IMR-90 (cell line): ENCODE results near the gene P4HA2. TPM values are rescaled to one million over a fixed set of nuclear protein-coding genes. Genes with fewer than 3 reads are reported as not detected.

Experiments used
- ATAC-seq: fragments of 200-7000 bp; cut with Tn5 transposase; 2 replicates; pipeline ENCODE4 v1.9.1; 2020; ENCODE audit warnings: low read depth, mild to moderate bottlenecking, moderate library complexity
- BruUV-seq: library from RNA; stranded (reverse); fragments of 400-500 nt; replicated peaks from 2 replicates; lab custom pipeline; 2021; lab: Mats Ljungman, UMichigan
- CTCF ChIA-PET: fragments of 300-600 bp; formaldehyde crosslinking; extraction: SDS; loops from one replicate; lab custom pipeline; 2021; ENCODE audit warnings: antibody characterized with exemption; lab: Yijun Ruan, JAX
- POLR2A ChIA-PET: fragments of 300-600 bp; sonication (Branson Sonifier 250); formaldehyde crosslinking; loops from one replicate; lab custom pipeline; 2022; ENCODE audit warnings: antibody characterized with exemption; ENCODE audit not compliant: unreplicated experiment; lab: Charles Lee
- DNase-seq: peaks from one replicate; pipeline ENCODE4 v3.0.0; 2013
- H2AFZ ChIP-seq: replicated peaks from 2 replicates; pipeline ENCODE3; 2013; ENCODE audit warnings: low read length, mild to moderate bottlenecking; ENCODE audit not compliant: poor library complexity
- H2AK5ac ChIP-seq: 2 replicates; pipeline ENCODE4 v1.6.1; 2013; ENCODE audit warnings: low read depth, low read length, inconsistent platforms
- H2AK9ac ChIP-seq: replicated peaks from 2 replicates; pipeline ENCODE3; 2013; ENCODE audit warnings: mild to moderate bottlenecking, low read depth, low read length, moderate library complexity; ENCODE audit not compliant: poor library complexity
- H2BK120ac ChIP-seq: 2 replicates; pipeline ENCODE4 v1.6.1; 2013; ENCODE audit warnings: low read depth, low read length, inconsistent platforms
- H2BK15ac ChIP-seq: 3 replicates; pipeline ENCODE4 v1.6.1; 2013; ENCODE audit warnings: low read depth, low read length, inconsistent platforms
- H2BK20ac ChIP-seq: 2 replicates; pipeline ENCODE4 v1.6.1; 2013; ENCODE audit warnings: low read depth, mild to moderate bottlenecking, inconsistent platforms, low read length, moderate library complexity
- H2BK5ac ChIP-seq: 2 replicates; pipeline ENCODE4 v1.6.1; 2013; ENCODE audit warnings: mild to moderate bottlenecking, low read depth, low read length, inconsistent platforms; ENCODE audit not compliant: poor library complexity, severe bottlenecking
- H3K14ac ChIP-seq: replicated peaks from 2 replicates; pipeline ENCODE4 v1.6.1; 2013; ENCODE audit warnings: low read depth, low read length, inconsistent platforms
- H3K18ac ChIP-seq: 2 replicates; pipeline ENCODE4 v1.6.1; 2013; ENCODE audit warnings: low read depth, low read length, control low read depth
- H3K23ac ChIP-seq: 2 replicates; pipeline ENCODE4 v1.6.1; 2013; ENCODE audit warnings: low read depth, low read length, inconsistent platforms
- H3K27ac ChIP-seq: 2 replicates; pipeline ENCODE4 v1.5.1; 2013; ENCODE audit warnings: mild to moderate bottlenecking, control low read depth, low read length; ENCODE audit not compliant: insufficient read depth
- H3K27me3 ChIP-seq: 2 replicates; pipeline ENCODE4 v1.6.1; 2013; ENCODE audit warnings: low read length; ENCODE audit not compliant: control insufficient read depth, insufficient read depth
- H3K36me3 ChIP-seq: 2 replicates; pipeline ENCODE4 v1.6.1; 2013; ENCODE audit warnings: low read length, mixed read lengths; ENCODE audit not compliant: control insufficient read depth, insufficient read depth
- H3K4ac ChIP-seq: 2 replicates; pipeline ENCODE4 v1.6.1; 2013; ENCODE audit warnings: low read depth, low read length, inconsistent platforms
- H3K4me1 ChIP-seq: 2 replicates; pipeline ENCODE4 v1.6.1; 2013; ENCODE audit warnings: low read length, mixed read lengths; ENCODE audit not compliant: control insufficient read depth, insufficient read depth
- H3K4me2 ChIP-seq: 2 replicates; pipeline ENCODE4 v1.6.1; 2013; ENCODE audit warnings: low read depth, mild to moderate bottlenecking, control low read depth, low read length, moderate library complexity
- H3K4me3 ChIP-seq: 2 replicates; pipeline ENCODE4 v1.5.1; 2013; ENCODE audit warnings: low read depth, mild to moderate bottlenecking, control low read depth, low read length, moderate library complexity; ENCODE audit not compliant: insufficient read depth
- H3K56ac ChIP-seq: 2 replicates; pipeline ENCODE4 v1.6.1; 2013; ENCODE audit warnings: low read length, inconsistent platforms; ENCODE audit not compliant: insufficient read depth; ENCODE audit errors: extremely low read depth
- H3K79me1 ChIP-seq, 2 experiments: 2 replicates each; pipeline ENCODE4 v1.6.1; 2013; ENCODE audit warnings: low read length in 2 of 2, inconsistent platforms in 1 of 2, low read depth in 1 of 2
- H3K9ac ChIP-seq: 2 replicates; pipeline ENCODE4 v1.6.1; 2013; ENCODE audit warnings: low read depth, low read length, control low read depth
- H3K9me1 ChIP-seq: 2 replicates; pipeline ENCODE4 v1.6.1; 2013; ENCODE audit warnings: low read length, inconsistent platforms; ENCODE audit not compliant: insufficient read depth
- H3K9me3 ChIP-seq: 2 replicates; pipeline ENCODE4 v1.6.1; 2013; ENCODE audit warnings: low read length; ENCODE audit not compliant: control insufficient read depth, insufficient read depth
- H4K20me1 ChIP-seq: 2 replicates; pipeline ENCODE4 v1.6.1; 2013; ENCODE audit warnings: low read length, inconsistent platforms; ENCODE audit not compliant: insufficient read depth
- H4K5ac ChIP-seq: 2 replicates; pipeline ENCODE4 v1.6.1; 2013; ENCODE audit warnings: mild to moderate bottlenecking, low read depth, low read length, control low read depth
- H4K8ac ChIP-seq, 2 experiments: 2 replicates each; pipeline ENCODE4 v1.6.1; 2013; ENCODE audit warnings: low read depth in 2 of 2, low read length in 2 of 2, control low read depth in 1 of 2, inconsistent platforms in 1 of 2
- H4K91ac ChIP-seq: 2 replicates; pipeline ENCODE4 v1.6.1; 2013; ENCODE audit warnings: low read depth, low read length, inconsistent platforms; ENCODE audit not compliant: insufficient read depth
- CTCF ChIP-seq: conservative IDR thresholded peaks from 2 replicates; pipeline ENCODE4 v1.5.1; 2012; ENCODE audit warnings: mild to moderate bottlenecking, low read depth, low read length, improper control_type of control experiment
- FOS ChIP-seq: fragments of 150-350 bp; IDR thresholded peaks from 2 replicates; pipeline ENCODE4 v1.6.1; 2016; ENCODE audit warnings: low read depth, low read length
- MXI1 ChIP-seq: IDR thresholded peaks from 2 replicates; pipeline ENCODE4 v1.6.1; 2012; ENCODE audit warnings: low read depth, mild to moderate bottlenecking, low read length, moderate library complexity, borderline replicate concordance
- RAD21 ChIP-seq: IDR thresholded peaks from 2 replicates; pipeline ENCODE4 v1.6.1; 2012; ENCODE audit warnings: low read length, improper control_type of control experiment
- RCOR1 ChIP-seq: IDR thresholded peaks from 2 replicates; pipeline ENCODE4 v1.6.1; 2012; ENCODE audit warnings: mild to moderate bottlenecking, low read length, improper control_type of control experiment; ENCODE audit not compliant: insufficient replicate concordance
- WGBS, 2 experiments: methylation state at CpG; one replicate each; pipeline versions ENCODE4 v1.1.5 to v1.1.7; 2013; ENCODE audit warnings: missing lambda C conversion rate in 2 of 2; ENCODE audit not compliant: insufficient read length in 1 of 2; ENCODE audit errors: extremely low coverage in 2 of 2; 5-methylcytosine and 5-hydroxymethylcytosine counted together
- dilution Hi-C: fragments of 300-500 bp; cut with HindIII; formaldehyde crosslinking; loops from one replicate; pipeline ENCODE4 v1.14.3; 2018; ENCODE audit warnings: low sequenced_read_pairs; ENCODE audit not compliant: unreplicated experiment
- in situ Hi-C: fragments of 300-500 bp; cut with MboI; formaldehyde crosslinking; loops from 3 replicates; pipeline ENCODE4 v1.14.3; 2019; ENCODE audit warnings: low sequenced_read_pairs, inconsistent platforms, mixed read lengths
- intact Hi-C: fragments of 100-400 bp; cut with micrococcal nuclease; formaldehyde crosslinking; loops from 2 replicates; pipeline ENCODE4 v1.10.0; 2022
- polyA plus RNA-seq, 3 experiments: library from polyadenylated mRNA; depleted of rRNA; stranded (reverse); fragments of >200 nt; gene quantifications; 2 replicates each; pipeline ENCODE4 v1.2.3, GENCODE V29; 2012; ENCODE audit warnings: low replicate concordance in 1 of 3
- total RNA-seq: library from RNA; depleted of rRNA; stranded (reverse); fragments of >200 nt; gene quantifications from 2 replicates; pipeline ENCODE4 v1.2.3, GENCODE V29; 2012

The P4HA2 gene
- total and polyA plus RNA-seq, 2 of the 4 experiments (the other 2 are of a cell fraction): 186 to 225 TPM

- no peak overlapping the region for H2BK120ac ChIP-seq
- H2AK9ac ChIP-seq: no peak overlapping the region
- ATAC-seq: peak; percentile 34
- CTCF ChIA-PET: interaction anchor here (0.6 to 3.3 kb wide), 5 partner anchors 12 to 651 kb away, joined by 4 to 35 read pairs (median 5); no protein-coding TSS in a partner anchor
- WGBS, 2 experiments: no CpG with 5 or more reads among the region's 1 CpG
- H4K5ac ChIP-seq: no peak overlapping the region
- H4K91ac ChIP-seq: no peak overlapping the region
- H2BK20ac ChIP-seq: no peak overlapping the region
- H4K8ac ChIP-seq: no peak overlapping the region
- peak; percentile 39 for DNase-seq
- in situ Hi-C loops (no loop called here), dilution Hi-C loops (no loop called here), intact Hi-C loops (no loop called here)
- no peak overlapping the region for H2BK5ac ChIP-seq
- no peaks in the 10 kb centered on the region for H3K4me1 ChIP-seq
- H3K4me3 ChIP-seq: no peak overlapping the region
- no peaks in the 10 kb centered on the region for H3K9me3 ChIP-seq
- TF ChIP-seq RAD21 (0 out of 2 replicates have a peak, but pooled peaks have one; percentile 11), FOS (no peak), MXI1 (no peak), CTCF (0 out of 2 replicates have a peak, but pooled peaks have one; percentile 12), RCOR1 (no peak)
- no peak overlapping the region for H3K4ac ChIP-seq
- H3K4me2 ChIP-seq: no peak overlapping the region
- H2BK15ac ChIP-seq: no peak overlapping the region
- H3K27me3 ChIP-seq: no peaks in the 10 kb centered on the region; the same call in 1 of the 2 replicates
- H3K14ac ChIP-seq: no peak overlapping the region
- H3K79me1 ChIP-seq: no peaks in the 10 kb centered on the region
- peak overlapping the region; percentile 50 for H2AFZ ChIP-seq
- H3K27ac ChIP-seq: no peak overlapping the region
- H3K56ac ChIP-seq: no peak overlapping the region
- no peaks in the 10 kb centered on the region for H3K36me3 ChIP-seq
- 0 out of 2 replicates have a peak, but pooled peaks cover 3% of the 10 kb centered on the region for H3K9me1 ChIP-seq
- BruUV-seq: no TSS peak
- no peak overlapping the region for H2AK5ac ChIP-seq
- H3K18ac ChIP-seq: no peak overlapping the region
- POLR2A ChIA-PET: no interaction called here
- H3K23ac ChIP-seq: no peak overlapping the region
- H4K20me1 ChIP-seq: no peaks in the 10 kb centered on the region
- no peak overlapping the region for H3K9ac ChIP-seq
These were observed 9.5 kb upstream of the P4HA2 start for GRCh38 chr5:132237141-132237540.
